Sigmoid colon (tissue), 4 donors: ENCODE data around the gene NACC1.

Experiments used
- EP300 ChIP-seq, 4 donors: sonication (generic); formaldehyde crosslinking; IDR thresholded peaks; one replicate each; pipeline ENCODE4 v1.6.1; 2017; ENCODE audit warnings: antibody characterized with exemption in 4 of 4
- TF ChIP-seq, protein P1 (sequence below), 4 experiments: fragments of 450-650 bp in 3 of 4; fragments of 200-600 bp in 1 of 4; IDR thresholded peaks; one replicate each; pipeline ENCODE4 v1.5.1; 2016 to 2019; ENCODE audit warnings: antibody characterized with exemption in 4 of 4, mild to moderate bottlenecking in 3 of 4, moderate library complexity in 2 of 4

DNA sequence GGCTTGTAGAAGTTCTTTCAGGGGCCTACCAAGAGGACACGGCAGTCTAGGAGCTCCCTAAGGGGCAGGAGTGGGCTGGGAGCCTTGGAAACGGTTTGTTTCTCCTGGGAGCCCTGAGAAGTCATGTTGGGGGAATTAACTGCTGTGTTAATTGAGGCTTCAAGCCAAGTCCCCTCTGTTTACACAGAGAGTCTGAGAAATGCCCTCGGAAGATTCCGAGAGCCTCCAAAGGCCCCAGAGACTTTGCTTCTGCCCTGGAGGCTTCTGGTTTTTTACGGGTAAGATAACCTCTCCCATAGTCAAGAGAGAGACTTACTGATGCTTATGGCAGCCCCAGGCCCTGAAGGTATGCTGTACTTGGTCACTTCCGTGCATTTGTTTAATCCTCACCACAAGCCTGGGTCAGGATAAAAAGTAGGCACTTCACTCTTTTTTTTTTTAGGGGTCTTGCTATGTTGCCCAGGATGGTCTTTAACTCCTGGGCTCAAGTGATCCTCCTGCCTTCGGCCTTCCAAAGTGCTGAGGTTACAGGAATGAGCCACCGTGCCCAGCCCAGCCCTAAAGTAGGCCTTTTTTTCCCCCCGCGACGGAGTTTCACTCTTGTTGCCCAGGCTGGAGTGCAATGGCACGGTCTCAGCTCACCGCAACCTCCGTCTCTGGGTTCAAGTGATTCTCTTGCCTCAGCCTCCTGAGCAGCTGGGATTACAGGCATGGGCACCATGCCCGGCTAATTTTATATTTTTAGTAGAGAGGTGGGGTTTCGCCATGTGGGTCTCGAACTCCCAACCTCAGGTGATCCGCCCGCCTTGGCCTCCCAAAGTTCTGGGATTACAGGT lies 47.3 kb downstream of the NACC1 start:
- TF ChIP-seq, protein P1, sequence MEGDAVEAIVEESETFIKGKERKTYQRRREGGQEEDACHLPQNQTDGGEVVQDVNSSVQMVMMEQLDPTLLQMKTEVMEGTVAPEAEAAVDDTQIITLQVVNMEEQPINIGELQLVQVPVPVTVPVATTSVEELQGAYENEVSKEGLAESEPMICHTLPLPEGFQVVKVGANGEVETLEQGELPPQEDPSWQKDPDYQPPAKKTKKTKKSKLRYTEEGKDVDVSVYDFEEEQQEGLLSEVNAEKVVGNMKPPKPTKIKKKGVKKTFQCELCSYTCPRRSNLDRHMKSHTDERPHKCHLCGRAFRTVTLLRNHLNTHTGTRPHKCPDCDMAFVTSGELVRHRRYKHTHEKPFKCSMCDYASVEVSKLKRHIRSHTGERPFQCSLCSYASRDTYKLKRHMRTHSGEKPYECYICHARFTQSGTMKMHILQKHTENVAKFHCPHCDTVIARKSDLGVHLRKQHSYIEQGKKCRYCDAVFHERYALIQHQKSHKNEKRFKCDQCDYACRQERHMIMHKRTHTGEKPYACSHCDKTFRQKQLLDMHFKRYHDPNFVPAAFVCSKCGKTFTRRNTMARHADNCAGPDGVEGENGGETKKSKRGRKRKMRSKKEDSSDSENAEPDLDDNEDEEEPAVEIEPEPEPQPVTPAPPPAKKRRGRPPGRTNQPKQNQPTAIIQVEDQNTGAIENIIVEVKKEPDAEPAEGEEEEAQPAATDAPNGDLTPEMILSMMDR (IDR thresholded peaks at IDR 0.05), result no peak
- TF ChIP-seq EP300 (IDR thresholded peaks at IDR 0.05), result no peak
